GM12891 (cell line): ENCODE results near the gene ABHD2.
"Not testable (repeated sequence)": the region's sequence is repeated elsewhere in the genome, so short reads cannot be mapped to it uniquely, and the experiment has no call there.

Experiments
- DNase-seq: peaks from one replicate; pipeline ENCODE4 v3.0.0; 2011; ENCODE audit warnings: low spot score; ENCODE audit not compliant: insufficient read length
- FAIRE-seq: peaks from 2 replicates; lab custom pipeline; 2011; peaks lifted over from hg19 to GRCh38; lab: Jason Lieb, UNC
- PAX5 ChIP-seq: IDR thresholded peaks from 2 replicates; pipeline ENCODE4 v1.6.1; 2011; ENCODE audit warnings: low read length, moderate library complexity, mild to moderate bottlenecking; ENCODE audit not compliant: insufficient read depth, severe bottlenecking
- POLR2A ChIP-seq: IDR thresholded peaks from 2 replicates; pipeline ENCODE4 v1.6.1; 2011; ENCODE audit warnings: low read depth, low read length, control low read depth
- POLR2AphosphoS5 ChIP-seq: IDR thresholded peaks from 2 replicates; pipeline ENCODE4 v1.6.1; 2011; ENCODE audit warnings: low read depth, low read length, control low read depth
- POU2F2 ChIP-seq: IDR thresholded peaks from 2 replicates; pipeline ENCODE4 v1.6.1; 2011; ENCODE audit warnings: low read depth, mild to moderate bottlenecking, control low read depth, low read length, moderate library complexity
- SPI1 ChIP-seq: IDR thresholded peaks from 2 replicates; pipeline ENCODE4 v1.6.1; 2011; ENCODE audit warnings: low read depth, low read length, control low read depth
- TAF1 ChIP-seq: IDR thresholded peaks from 2 replicates; pipeline ENCODE4 v1.6.1; 2011; ENCODE audit warnings: low read depth, low read length, control low read depth

Gene ABHD2

GRCh38 chr15:89243046-89243690 lies 154.9 kb downstream of the ABHD2 start:
- TF ChIP-seq SPI1, result no peak
- TF ChIP-seq POU2F2, result no peak
- TF ChIP-seq PAX5, result no peak
- TF ChIP-seq POLR2AphosphoS5, result no peak
- TF ChIP-seq POLR2A, result no peak
- no peak for TF ChIP-seq TAF1
- DNase-seq (no peak), FAIRE-seq (no peak)

- peak; percentile 94 for FAIRE-seq
- no peak for TF ChIP-seq POU2F2
- TF ChIP-seq SPI1, result peak; percentile 36; the same call in 1 of the 2 replicates
- DNase-seq, result peak; percentile 83
Measured at GRCh38 chr15:89243691-89244573, 155.7 kb downstream of the ABHD2 start, which contains the start of gene FANCI. TSS of gene FANCI (plus strand) at chr15:89243979. CDS start at chr15:89247648, 3,669 bp downstream.

- DNase-seq, result no peak
- no peak for TF ChIP-seq POLR2AphosphoS5
- TF ChIP-seq PAX5, result no peak
- TF ChIP-seq POU2F2, result no peak
- TF ChIP-seq SPI1, result peak; percentile 74
- no peak for TF ChIP-seq POLR2A
- 0 out of 2 replicates have a peak, but pooled peaks have one; percentile 21 for TF ChIP-seq TAF1
- no peak for FAIRE-seq
Measured at GRCh38 chr15:89244574-89244903, 156.3 kb downstream of the ABHD2 start.

GRCh38 chr15:89247446-89247845 lies 159.2 kb downstream of the ABHD2 start:
- DNase-seq, result no peak
- no peak for TF ChIP-seq POLR2AphosphoS5
- TF ChIP-seq POLR2A, result no peak
- no peak for TF ChIP-seq SPI1
- no peak for TF ChIP-seq PAX5
- no peak for TF ChIP-seq TAF1
- TF ChIP-seq POU2F2, result no peak
- no peak for FAIRE-seq

- TF ChIP-seq POU2F2 (no peak), POLR2A (no peak), PAX5 (no peak), SPI1 (no peak), POLR2AphosphoS5 (no peak), TAF1 (no peak)
- FAIRE-seq, result no peak
- DNase-seq, result no peak
Measured at GRCh38 chr15:89248584-89248983, 160.3 kb downstream of the ABHD2 start.

- not testable (repeated sequence) for DNase-seq, FAIRE-seq
Measured at GRCh38 chr15:89250142-89250541, 161.9 kb downstream of the ABHD2 start.
